Liver (tissue), 3 donors: ENCODE results near the gene TNPO3.

ENCODE experiments used
- CTCF ChIP-seq: fragments of 150-350 bp; IDR thresholded peaks from 2 replicates; pipeline ENCODE4 v1.5.1; 2017; ENCODE audit warnings: improper control_type of control experiment, low read depth, low read length; ENCODE audit not compliant: missing input control
- GABPA ChIP-seq, 2 donors: IDR thresholded peaks in 1 of 2; conservative IDR thresholded peaks in 1 of 2; 2 replicates each; pipeline ENCODE4 v1.6.1; 2016; ENCODE audit warnings: antibody characterized with exemption in 2 of 2, mild to moderate bottlenecking in 1 of 2, moderate library complexity in 1 of 2
- JUND ChIP-seq, 2 donors: IDR thresholded peaks; 2 replicates each; pipeline ENCODE4 v1.6.1; 2016; ENCODE audit warnings: antibody characterized with exemption in 2 of 2
- NR2F2 ChIP-seq: IDR thresholded peaks from 2 replicates; pipeline ENCODE4 v1.6.1; 2016; ENCODE audit warnings: antibody characterized with exemption
- RAD21 ChIP-seq, 2 donors: IDR thresholded peaks; 2 replicates each; pipeline ENCODE4 v1.6.1; 2016; ENCODE audit warnings: antibody characterized with exemption in 2 of 2, mild to moderate bottlenecking in 2 of 2
- REST ChIP-seq: IDR thresholded peaks from 2 replicates; pipeline ENCODE4 v1.6.1; 2016; ENCODE audit warnings: antibody characterized with exemption, mild to moderate bottlenecking
- RXRA ChIP-seq, 2 donors: IDR thresholded peaks; 2 replicates each; pipeline ENCODE4 v1.6.1; 2017 to 2018; ENCODE audit warnings: antibody characterized with exemption in 2 of 2, mild to moderate bottlenecking in 1 of 2
- SP1 ChIP-seq: IDR thresholded peaks from 2 replicates; pipeline ENCODE4 v1.6.1; 2018; ENCODE audit warnings: antibody characterized with exemption, mild to moderate bottlenecking
- TAF1 ChIP-seq: conservative IDR thresholded peaks from 2 replicates; pipeline ENCODE4 v1.6.1; 2016; ENCODE audit warnings: antibody characterized with exemption, mild to moderate bottlenecking
- YY1 ChIP-seq: IDR thresholded peaks from 2 replicates; pipeline ENCODE4 v1.6.1; 2016; ENCODE audit warnings: antibody characterized with exemption, mild to moderate bottlenecking
- donor health status: healthy.
- donor health status: healthy.

- TF ChIP-seq TAF1 (no peak), CTCF (no peak), RAD21 (IDR thresholded peaks at IDR 0.05) (no peak), REST (no peak), GABPA (IDR thresholded peaks at IDR 0.05 in 1 of 2, conservative IDR thresholded peaks at IDR 0.05 in 1 of 2) (no peak), YY1 (no peak), SP1 (no peak), JUND (IDR thresholded peaks at IDR 0.05) (no peak), RXRA (IDR thresholded peaks at IDR 0.05) (no peak), NR2F2 (no peak)
Measured at GRCh38 chr7:128989961-128990360, 65.0 kb downstream of the TNPO3 start.
